ENCODE data around the gene ASAP2. TPM values are rescaled to one million over a fixed set of nuclear protein-coding genes. Genes with fewer than 3 reads are reported as not detected.

ASAP2 gene
- total and polyA plus RNA-seq, 9 of the 15 experiments (the other 6 are each of a cell fraction or from before 2014, with no cell fraction given): 0.06 to 4.3 (median 3.1) TPM

DNA sequence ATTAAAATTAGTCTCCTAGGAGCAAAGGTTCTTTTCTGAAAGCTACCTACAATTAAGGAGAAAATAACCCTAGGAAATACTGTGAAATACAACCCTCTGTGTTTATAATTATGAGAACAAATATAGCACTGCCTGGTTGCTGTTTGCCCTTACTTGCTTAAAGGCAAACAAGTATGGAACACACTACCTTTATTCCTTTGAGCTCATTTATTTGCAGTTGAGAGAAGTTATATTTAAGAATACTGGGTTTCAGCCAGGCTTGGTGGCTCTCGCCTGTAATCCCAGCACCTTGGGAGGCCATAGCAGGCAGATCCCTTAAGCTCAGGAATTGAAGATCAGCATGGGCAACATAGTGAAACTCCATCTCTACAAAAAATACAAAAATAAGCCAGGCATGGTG is 244.6 kb downstream of the ASAP2 start:
- Histone ChIP-seq H3K79me2 (ENCODE audit: control insufficient read depth, insufficient read depth, low read length) (no peaks in the 10 kb centered on the region), H3K9me1 (ENCODE audit: control insufficient read depth, insufficient read depth, low read length) (no peaks in the 10 kb centered on the region), H4K20me1 (replicated peaks; ENCODE audit: control insufficient read depth, insufficient read depth, low read length) (no peaks in the 10 kb centered on the region), H3K9ac (ENCODE audit: insufficient read depth in 1 of 2, low read depth in 2 of 2, low read length in 2 of 2) (no peak overlapping the region), H3K27me3 (ENCODE audit: control insufficient read depth in 2 of 2, insufficient read depth in 2 of 2, low read length in 2 of 2) (no peaks in the 10 kb centered on the region), H3K4me2 (ENCODE audit: insufficient read depth, low read length) (no peak overlapping the region), H3K9me3 (replicated peaks; ENCODE audit: control insufficient read depth, insufficient read depth, low read depth, low read length) (no peaks in the 10 kb centered on the region), H2AFZ (ENCODE audit: low read depth, low read length) (no peak overlapping the region), H3K27ac (ENCODE audit: extremely low read depth, low read depth, low read length) (no peak overlapping the region), H3K36me3 (ENCODE audit: control insufficient read depth, insufficient read depth, low read length) (peaks cover 73% of the 10 kb centered on the region), H3K4me1 (replicated peaks in 1 of 2; ENCODE audit: control insufficient read depth in 2 of 2, insufficient read depth in 2 of 2, low read length in 2 of 2) (no peaks in the 10 kb centered on the region), H3K4me3 (no peak overlapping the region)
- ChIA-PET POLR2A (interaction anchor here (0.6 kb wide), 1 partner anchor 285 kb away, joined by 3 read pairs; no protein-coding TSS in a partner anchor), CTCF (ENCODE audit: low intra/inter-chr PET ratio) (no interaction called here)
- ATAC-seq: no peak
- no peak for DNase-seq (ENCODE audit: extremely low read depth in 1 of 4, low spot score in 3 of 4)
- BruUV-seq (replicated peaks): no TSS peak
- WGBS (ENCODE audit: insufficient coverage, low coverage, missing lambda C conversion rate): 87% methylated on average over 1 of the region's 1 CpG
- intact Hi-C loops (cut with micrococcal nuclease) (no loop called here), in situ Hi-C loops (cut with MboI) (no loop called here)
- FAIRE-seq: no peak
- TF ChIP-seq SMARCA5 (IDR thresholded peaks at IDR 0.05) (no peak), RBM14 (IDR thresholded peaks at IDR 0.05; ENCODE audit: borderline replicate concordance, insufficient read depth, low read depth, low read length) (no peak)

Other genes starting within 250 kb of the ASAP2 start
- gene MBOAT2, start 203.1 kb upstream of the ASAP2 start, total RNA-seq (2014; rRNA removed): 19.2 and 22.8 TPM in 2 replicates
- gene MBOAT2, start 203.1 kb upstream of the ASAP2 start, total RNA-seq (2014; rRNA removed; fragmentation: Illumina TruSeq; extraction: Trizol): 48.9 and 54.3 TPM in 2 replicates
- 26.1 and 27.9 TPM in 2 replicates for gene MBOAT2, start 203.1 kb upstream of the ASAP2 start, total RNA-seq (2015; rRNA removed; fragmentation: Illumina TruSeq; extraction: Trizol)
- gene MBOAT2, start 203.1 kb upstream of the ASAP2 start, total RNA-seq (2021): 42.8 and 44.6 TPM in 2 replicates
- 101 and 122 TPM in 2 replicates for gene MBOAT2, start 203.1 kb upstream of the ASAP2 start, polyA plus RNA-seq (2011; rRNA removed)
- gene MBOAT2, start 203.1 kb upstream of the ASAP2 start, polyA plus RNA-seq (2014; fragmentation: Illumina TruSeq; extraction: Trizol): 43.9 and 44.4 TPM in 2 replicates
- 10 to 100 TPM in 1 of 2 experiments, 1 to 10 TPM in 1; 8.4 to 11.2 TPM for gene MBOAT2, start 203.1 kb upstream of the ASAP2 start, polyA plus RNA-seq (2014; fragmentation: Nextera tagmentation; extraction: Ambion mirVana)
- gene MBOAT2, start 203.1 kb upstream of the ASAP2 start, polyA plus RNA-seq (2014; rRNA removed): 27.6 and 31.1 TPM in 2 replicates
- gene ITGB1BP1, start 216.7 kb downstream of the ASAP2 start, total RNA-seq (2014; rRNA removed): 45.6 and 49.9 TPM in 2 replicates
- 45.7 and 56.2 TPM in 2 replicates for gene ITGB1BP1, start 216.7 kb downstream of the ASAP2 start, total RNA-seq (2014; rRNA removed; fragmentation: Illumina TruSeq; extraction: Trizol)
- 39.2 and 44.1 TPM in 2 replicates for gene ITGB1BP1, start 216.7 kb downstream of the ASAP2 start, total RNA-seq (2015; rRNA removed; fragmentation: Illumina TruSeq; extraction: Trizol)
- gene ITGB1BP1, start 216.7 kb downstream of the ASAP2 start, total RNA-seq (2021): 94.3 and 99.4 TPM in 2 replicates
- 64.0 and 95.3 TPM in 2 replicates for gene ITGB1BP1, start 216.7 kb downstream of the ASAP2 start, polyA plus RNA-seq (2011; rRNA removed)
- 55.2 and 59.8 TPM in 2 replicates for gene ITGB1BP1, start 216.7 kb downstream of the ASAP2 start, polyA plus RNA-seq (2014; fragmentation: Illumina TruSeq; extraction: Trizol)
- gene ITGB1BP1, start 216.7 kb downstream of the ASAP2 start, polyA plus RNA-seq (2014; fragmentation: Nextera tagmentation; extraction: Ambion mirVana): 10 to 100 TPM; 37.8 to 50.4 TPM
- 66.3 and 72.1 TPM in 2 replicates for gene ITGB1BP1, start 216.7 kb downstream of the ASAP2 start, polyA plus RNA-seq (2014; rRNA removed)
- 59.8 and 79.0 TPM in 2 replicates for gene CPSF3, start 216.8 kb downstream of the ASAP2 start, total RNA-seq (2014; rRNA removed)
- gene CPSF3, start 216.8 kb downstream of the ASAP2 start, total RNA-seq (2014; rRNA removed; fragmentation: Illumina TruSeq; extraction: Trizol): 117 and 123 TPM in 2 replicates
- 115 and 121 TPM in 2 replicates for gene CPSF3, start 216.8 kb downstream of the ASAP2 start, total RNA-seq (2015; rRNA removed; fragmentation: Illumina TruSeq; extraction: Trizol)
- 77.2 and 80.7 TPM in 2 replicates for gene CPSF3, start 216.8 kb downstream of the ASAP2 start, total RNA-seq (2021)
- 44.1 and 59.3 TPM in 2 replicates for gene CPSF3, start 216.8 kb downstream of the ASAP2 start, polyA plus RNA-seq (2011; rRNA removed)
- 94.5 and 105 TPM in 2 replicates for gene CPSF3, start 216.8 kb downstream of the ASAP2 start, polyA plus RNA-seq (2014; fragmentation: Illumina TruSeq; extraction: Trizol)
- gene CPSF3, start 216.8 kb downstream of the ASAP2 start, polyA plus RNA-seq (2014; fragmentation: Nextera tagmentation; extraction: Ambion mirVana): 100 to 1,000 TPM in 1 of 2 experiments, 10 to 100 TPM in 1; 98.4 to 151 TPM
- 54.2 and 55.0 TPM in 2 replicates for gene CPSF3, start 216.8 kb downstream of the ASAP2 start, polyA plus RNA-seq (2014; rRNA removed)